WI38 (cell line): ENCODE measurements around the gene MYBBP1A.

Experiments used
- H3K4me3 ChIP-seq: 2 replicates; pipeline ENCODE4 v1.5.1; 2011; ENCODE audit warnings: low read depth, mild to moderate bottlenecking, control low read depth, low read length
- TF ChIP-seq, protein P1 (sequence below): IDR thresholded peaks from 2 replicates; pipeline ENCODE4 v1.5.1; 2012; ENCODE audit warnings: low read depth, mild to moderate bottlenecking, control low read depth, low read length

Gene MYBBP1A

DNA sequence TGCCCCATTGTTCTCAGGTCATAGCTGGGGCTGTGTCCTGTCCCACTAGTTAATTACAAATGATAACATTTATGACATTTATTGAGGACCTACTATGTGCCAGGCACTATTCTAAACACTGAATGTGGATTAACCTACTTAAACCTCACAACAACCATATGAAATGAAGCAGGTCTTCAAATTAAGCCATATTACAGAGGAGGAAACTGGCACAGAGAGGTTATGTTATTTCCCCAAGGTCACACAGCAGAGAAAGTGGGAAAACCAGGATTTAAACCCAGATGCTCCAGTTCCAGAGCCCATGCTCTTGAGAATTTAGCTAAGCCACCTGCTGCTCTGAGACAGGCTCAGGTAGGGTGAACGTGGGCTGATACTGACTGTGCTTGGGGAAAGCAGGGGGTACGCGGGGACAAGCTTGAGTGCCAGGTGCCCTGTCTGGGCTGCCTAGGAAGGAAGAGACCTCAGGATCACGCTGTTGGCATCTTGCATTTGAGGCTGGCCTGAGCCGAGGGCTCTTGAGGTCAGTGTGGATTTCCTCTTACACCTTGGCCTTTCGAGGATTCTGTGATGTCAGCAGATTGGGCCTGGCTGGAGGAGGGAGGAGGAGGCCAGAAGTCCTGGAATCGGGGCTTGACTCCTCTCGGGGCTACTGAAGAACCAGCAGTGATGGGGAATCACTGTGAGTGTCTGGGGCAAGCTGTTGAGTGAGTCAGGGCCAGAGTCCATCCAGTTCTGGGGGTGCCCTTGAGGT lies 47.6 kb downstream of the MYBBP1A start:
- no peak overlapping the region for H3K4me3 ChIP-seq
- TF ChIP-seq, protein P1, sequence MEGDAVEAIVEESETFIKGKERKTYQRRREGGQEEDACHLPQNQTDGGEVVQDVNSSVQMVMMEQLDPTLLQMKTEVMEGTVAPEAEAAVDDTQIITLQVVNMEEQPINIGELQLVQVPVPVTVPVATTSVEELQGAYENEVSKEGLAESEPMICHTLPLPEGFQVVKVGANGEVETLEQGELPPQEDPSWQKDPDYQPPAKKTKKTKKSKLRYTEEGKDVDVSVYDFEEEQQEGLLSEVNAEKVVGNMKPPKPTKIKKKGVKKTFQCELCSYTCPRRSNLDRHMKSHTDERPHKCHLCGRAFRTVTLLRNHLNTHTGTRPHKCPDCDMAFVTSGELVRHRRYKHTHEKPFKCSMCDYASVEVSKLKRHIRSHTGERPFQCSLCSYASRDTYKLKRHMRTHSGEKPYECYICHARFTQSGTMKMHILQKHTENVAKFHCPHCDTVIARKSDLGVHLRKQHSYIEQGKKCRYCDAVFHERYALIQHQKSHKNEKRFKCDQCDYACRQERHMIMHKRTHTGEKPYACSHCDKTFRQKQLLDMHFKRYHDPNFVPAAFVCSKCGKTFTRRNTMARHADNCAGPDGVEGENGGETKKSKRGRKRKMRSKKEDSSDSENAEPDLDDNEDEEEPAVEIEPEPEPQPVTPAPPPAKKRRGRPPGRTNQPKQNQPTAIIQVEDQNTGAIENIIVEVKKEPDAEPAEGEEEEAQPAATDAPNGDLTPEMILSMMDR = no peak

DNA sequence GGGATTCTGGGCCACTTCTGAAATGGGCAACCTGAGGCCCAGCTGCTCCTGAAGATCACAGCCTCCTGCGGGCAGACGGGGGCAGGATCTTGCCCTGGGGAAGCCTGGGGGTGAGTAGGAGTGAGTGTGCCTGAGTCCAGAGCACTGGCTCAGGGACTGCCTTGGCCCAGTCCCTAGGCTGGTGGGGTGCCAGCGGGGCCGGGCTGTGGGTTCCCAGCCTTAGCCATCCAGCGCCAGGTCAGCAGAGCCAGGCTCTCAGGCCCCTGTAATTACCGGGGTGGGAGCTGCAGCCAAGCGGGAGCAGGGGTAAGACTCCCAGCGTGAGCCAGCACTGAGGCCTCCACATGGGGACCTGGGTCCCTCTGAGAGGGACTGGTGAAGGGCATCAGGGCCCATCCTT lies 48.3 kb downstream of the MYBBP1A start:
- no peak overlapping the region for H3K4me3 ChIP-seq
- TF ChIP-seq, protein P1 = no peak

DNA sequence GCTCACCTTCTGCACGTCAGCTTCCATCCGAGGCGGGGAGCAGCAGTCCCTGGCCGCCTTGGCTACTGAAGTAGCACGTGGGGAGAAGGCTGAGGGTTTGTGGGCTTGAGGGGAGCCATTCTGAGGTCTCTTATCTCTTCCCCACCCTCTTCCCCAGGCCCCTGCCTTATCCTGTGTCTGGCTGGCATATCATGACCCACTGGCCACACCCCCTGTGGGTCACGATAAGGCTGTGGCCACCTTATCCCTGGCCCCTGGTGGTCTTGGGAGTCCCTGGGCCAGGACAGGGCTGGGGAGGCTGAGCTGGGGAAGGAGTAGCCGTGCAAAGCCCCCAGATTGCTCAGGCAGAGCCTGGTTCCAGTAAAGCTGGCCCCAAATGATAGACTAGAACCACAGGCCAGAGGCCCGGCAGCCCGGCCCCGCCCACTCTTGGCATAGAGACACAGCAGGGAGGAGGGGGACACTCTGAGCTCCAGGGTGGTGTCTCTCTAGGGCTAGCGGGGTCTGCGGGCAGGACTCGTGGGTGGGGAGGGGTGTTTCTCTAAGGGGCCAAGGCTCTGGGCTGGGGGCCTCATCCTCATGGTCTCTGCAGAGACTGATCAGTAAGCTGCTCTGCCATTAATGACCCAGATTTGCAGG lies 48.9 kb downstream of the MYBBP1A start:
- H3K4me3 ChIP-seq = no peak overlapping the region
- TF ChIP-seq, protein P1 = no peak

DNA sequence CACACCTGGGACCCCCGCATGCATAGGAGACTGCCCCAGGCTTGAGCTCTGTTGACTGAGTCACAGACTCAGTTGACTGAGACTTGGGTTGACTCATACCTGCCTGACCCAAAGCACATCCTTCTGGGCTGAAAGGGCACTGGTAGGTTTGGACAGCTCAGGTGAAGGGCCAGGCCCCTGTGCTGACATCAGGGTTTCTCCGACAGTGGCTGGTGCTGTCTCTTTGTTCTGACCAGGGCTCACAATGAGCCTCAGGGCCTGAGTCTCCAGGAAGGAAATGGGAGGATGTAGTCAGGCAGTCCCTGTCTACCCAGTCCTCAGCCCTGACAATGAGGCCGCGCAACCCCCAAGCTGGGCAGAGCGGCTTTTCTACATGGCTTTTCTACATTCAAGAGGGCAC lies 50.0 kb downstream of the MYBBP1A start:
- TF ChIP-seq, protein P1 = no peak

DNA sequence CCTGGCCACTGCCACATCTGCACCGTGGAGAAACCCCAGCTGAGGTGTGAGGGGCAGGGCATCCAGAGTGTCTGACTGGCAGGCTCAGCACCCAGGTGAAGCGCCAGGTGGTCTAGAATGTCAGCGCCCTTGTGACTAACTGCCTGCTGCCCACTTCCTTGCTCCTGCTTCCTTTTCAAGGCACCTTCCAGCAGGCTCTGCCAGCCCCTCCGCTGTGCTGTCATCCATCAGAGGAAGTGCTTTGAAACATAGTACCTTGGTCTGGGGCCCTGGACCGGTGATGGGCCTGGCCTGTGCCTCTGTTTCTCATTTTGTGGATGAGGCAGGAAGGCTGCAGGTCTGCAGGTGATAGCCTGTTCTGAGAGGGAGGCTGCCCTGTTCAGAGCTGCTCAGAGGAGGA lies 51.0 kb downstream of the MYBBP1A start:
- H3K4me3 ChIP-seq = no peak overlapping the region

More for the DNA sequence above, 50.0 kb downstream of the MYBBP1A start:
- no peak overlapping the region for H3K4me3 ChIP-seq

DNA sequence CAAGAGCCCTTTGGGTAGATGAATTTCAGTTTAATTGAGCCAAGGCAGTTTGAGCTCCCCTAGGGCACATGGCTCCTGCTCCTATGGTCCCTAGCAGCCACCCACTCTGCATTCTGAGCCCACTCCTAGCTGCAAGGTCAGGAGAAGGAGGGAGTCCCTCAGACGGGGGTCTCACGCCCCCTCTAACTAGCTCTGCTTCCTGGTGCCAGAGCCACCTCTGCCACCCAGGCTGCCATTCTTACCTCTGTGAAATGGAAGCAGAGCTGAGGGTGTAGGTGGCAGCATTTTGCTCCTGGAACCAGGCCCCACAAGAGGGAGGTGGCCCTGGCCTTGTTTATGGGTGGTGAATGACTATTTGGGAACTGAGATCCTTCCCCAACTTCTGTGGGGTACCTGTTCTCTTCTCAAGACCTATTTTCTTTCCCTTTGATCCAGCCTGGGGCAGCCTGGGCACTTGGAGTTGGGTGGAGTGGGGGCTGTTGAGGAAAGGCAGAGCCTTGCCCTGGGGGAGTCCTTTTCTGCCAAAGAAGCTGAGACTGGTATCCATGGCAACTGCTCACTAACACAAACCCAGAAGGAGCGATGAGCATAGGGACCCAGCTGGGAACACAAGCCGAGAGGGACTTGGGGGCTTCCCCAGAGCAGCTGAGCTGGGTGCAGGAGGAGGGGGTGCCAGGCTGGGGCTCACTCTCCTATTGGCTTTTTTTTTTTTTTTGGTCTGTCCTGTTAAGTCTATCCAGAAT lies 51.7 kb downstream of the MYBBP1A start:
- no peak overlapping the region for H3K4me3 ChIP-seq
- TF ChIP-seq, protein P1 = no peak

More for the DNA sequence above, 51.0 kb downstream of the MYBBP1A start:
- TF ChIP-seq, protein P1 = no peak
